Gastrocnemius medialis (tissue), 4 donors: Measurements from ENCODE around the gene NUDT4.

Source experiments
- CTCF ChIP-seq, 5 experiments: fragments of 450-650 bp in 3 of 5; fragments of 200-600 bp in 2 of 5; sonication (generic) in 2 of 5; IDR thresholded peaks in 4 of 5; conservative IDR thresholded peaks in 1 of 5; 1 replicate in 4 of 5; 2 replicates in 1 of 5; pipeline ENCODE4 v1.5.1; 2016 to 2019; ENCODE audit warnings: antibody characterized with exemption in 5 of 5, mild to moderate bottlenecking in 3 of 5, moderate library complexity in 3 of 5
- POLR2A ChIP-seq, 2 donors: fragments of 450-650 bp; IDR thresholded peaks; one replicate each; pipeline ENCODE4 v1.6.1; 2017; ENCODE audit warnings: antibody characterized with exemption in 2 of 2, mild to moderate bottlenecking in 2 of 2, moderate library complexity in 2 of 2

GRCh38 chr12:93348575-93349435 lies 28.9 kb upstream of the NUDT4 start:
- no peak for TF ChIP-seq CTCF (IDR thresholded peaks at IDR 0.05 in 4 of 5, conservative IDR thresholded peaks at IDR 0.05 in 1 of 5)
- no peak for TF ChIP-seq POLR2A (IDR thresholded peaks at IDR 0.05)
